GM18868 (cell line): ENCODE measurements around the gene SLC35B4.

Experiments used
- ATAC-seq: cut with Tn5 transposase; IDR thresholded peaks from one replicate; pipeline ENCODE4 v1.9.1; 2021; ENCODE audit warnings: mild to moderate bottlenecking, moderate library complexity; ENCODE audit not compliant: unreplicated experiment

The SLC35B4 gene

DNA sequence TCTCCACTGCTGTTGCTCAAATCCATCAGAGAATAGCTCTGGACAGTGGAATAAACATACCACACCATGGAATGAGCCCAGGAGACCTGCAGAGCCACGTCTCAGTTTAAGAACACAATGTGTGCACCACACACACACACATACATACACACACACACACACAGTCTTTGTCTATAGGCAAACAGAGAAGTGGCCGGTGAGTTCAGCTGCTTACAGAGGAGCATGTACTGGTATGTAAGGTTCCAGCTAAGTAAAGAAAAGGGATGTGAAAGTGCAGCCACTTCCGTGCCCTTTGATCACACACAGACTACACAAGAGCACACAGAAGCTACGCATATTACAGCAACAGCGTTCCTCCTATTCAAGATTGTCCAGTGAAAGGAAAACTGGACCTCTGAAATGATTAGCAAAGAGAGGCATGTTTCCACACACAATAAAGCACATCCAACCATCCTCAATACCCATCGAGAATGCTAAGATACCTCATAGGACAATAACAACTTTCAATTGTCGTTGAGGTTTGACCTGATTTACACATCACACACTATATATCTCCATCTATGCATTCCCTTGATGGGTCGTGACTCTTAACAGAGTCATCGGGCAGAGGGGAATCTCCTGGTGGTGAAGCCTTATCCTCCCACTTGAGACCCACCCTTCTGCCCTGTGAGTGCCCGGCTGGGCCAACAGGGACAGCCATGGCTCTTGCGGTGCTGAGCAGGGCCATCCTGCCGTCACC lies 23.6 kb downstream of the SLC35B4 start:
- peak; percentile 100 for ATAC-seq

DNA sequence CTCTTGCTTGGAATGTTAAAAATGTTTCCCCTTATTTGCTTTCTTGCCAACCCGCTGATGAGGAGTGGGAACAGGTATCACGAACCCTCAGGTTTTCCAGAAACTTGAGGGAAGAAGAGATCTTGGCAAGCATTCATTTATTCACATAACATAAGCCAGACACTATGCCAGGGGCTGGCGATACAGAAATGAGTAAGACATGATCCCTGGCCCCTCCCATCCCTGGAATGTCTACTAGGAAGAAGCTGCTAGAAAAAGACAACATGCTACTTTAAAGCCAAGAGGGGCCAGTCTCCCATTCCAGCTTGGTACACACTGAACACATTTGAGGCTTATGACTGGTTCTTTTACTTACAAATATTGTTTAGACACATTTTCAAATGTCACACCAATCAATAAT lies 26.4 kb downstream of the SLC35B4 start:
- ATAC-seq: no peak

DNA sequence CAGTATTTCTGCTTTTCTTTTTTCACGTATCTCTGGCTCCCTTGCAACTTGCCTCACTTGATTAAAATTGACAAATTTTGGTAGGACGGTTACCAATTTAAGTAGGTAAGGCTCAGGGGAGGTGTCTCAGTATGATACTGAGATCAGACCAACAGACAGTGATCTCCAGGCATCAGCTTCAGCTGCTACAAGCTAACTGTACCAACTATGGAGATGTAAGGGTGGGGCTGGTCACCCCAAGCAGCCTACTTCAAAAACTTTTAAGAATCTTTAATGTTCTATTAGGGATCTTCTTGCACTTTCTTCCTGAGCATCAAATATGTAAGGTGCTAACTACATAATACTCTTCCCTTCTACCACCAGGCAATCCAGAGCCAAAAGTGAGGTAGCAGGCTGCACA lies 26.9 kb downstream of the SLC35B4 start:
- no peak for ATAC-seq

DNA sequence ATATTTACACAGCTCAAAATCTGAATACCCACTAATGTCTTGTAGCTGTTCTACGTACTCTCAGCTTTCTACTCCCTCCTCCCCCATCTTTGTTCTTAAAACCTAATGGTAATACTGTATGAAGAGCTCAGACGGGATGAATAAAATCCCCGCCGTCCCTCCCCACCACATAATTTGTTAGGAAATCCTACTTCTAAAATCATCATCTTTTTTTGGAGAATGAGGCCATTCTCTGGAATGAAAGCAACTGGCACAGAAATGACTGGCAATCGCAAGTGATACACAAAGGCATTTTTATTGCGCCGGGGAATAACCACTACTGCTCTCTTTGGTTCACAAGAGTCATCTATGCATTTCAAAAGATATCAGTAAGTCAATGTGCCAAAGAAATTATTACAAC lies 27.3 kb downstream of the SLC35B4 start:
- ATAC-seq: no peak

DNA sequence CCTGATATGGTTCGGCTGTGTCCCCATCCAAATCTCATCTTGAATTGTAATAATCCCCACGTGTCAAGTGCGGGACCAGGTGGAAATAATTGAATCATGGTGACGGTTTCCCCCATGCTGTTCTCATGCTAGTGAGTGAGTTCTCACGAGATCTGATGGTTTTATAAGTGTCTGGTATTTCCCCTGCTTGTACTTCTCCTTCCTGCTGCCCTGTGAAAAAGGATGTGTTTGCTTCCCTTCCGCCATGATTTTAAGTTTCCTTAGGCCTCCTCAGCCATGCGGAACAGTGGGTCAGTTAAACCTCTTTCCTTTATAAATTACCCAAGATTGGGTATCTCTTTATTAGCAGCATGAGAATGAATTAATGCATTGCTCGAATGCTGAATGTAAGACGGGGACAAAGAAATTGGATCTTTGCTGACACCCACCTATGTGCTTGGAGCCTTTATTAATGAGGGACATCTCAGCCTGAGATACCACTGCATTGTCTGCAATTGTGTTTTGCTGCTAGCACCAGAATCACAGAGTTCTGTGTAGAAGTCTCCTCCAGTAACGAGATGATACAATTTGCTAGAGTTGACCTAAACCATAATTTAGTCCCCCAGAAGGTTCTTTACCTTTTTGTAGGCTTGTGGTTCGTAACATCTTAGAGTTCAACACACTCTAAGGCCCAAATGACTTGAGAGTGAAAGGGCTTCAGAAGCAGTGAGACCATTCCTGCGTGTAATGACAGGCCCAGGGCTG lies 28.6 kb downstream of the SLC35B4 start:
- ATAC-seq: no peak

DNA sequence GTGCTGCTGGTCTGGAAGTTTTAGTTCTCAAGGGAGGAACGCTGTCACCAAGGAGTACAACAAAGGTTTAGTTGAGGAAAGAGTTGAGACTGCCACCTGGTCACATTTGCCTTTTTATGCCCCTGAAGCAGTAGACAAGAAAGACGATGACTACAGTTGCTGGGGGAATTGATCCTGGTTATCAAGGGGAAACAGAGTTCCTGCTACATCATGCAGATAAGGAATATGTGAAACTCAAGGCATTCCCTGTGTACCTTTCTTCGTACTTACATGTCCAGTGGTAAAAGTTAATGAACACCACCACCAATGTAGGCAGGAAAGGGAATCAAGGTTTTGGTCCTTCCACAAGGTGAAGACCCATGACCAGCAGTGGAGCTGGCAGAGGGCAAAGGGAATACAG lies 31.8 kb downstream of the SLC35B4 start:
- no peak for ATAC-seq

DNA sequence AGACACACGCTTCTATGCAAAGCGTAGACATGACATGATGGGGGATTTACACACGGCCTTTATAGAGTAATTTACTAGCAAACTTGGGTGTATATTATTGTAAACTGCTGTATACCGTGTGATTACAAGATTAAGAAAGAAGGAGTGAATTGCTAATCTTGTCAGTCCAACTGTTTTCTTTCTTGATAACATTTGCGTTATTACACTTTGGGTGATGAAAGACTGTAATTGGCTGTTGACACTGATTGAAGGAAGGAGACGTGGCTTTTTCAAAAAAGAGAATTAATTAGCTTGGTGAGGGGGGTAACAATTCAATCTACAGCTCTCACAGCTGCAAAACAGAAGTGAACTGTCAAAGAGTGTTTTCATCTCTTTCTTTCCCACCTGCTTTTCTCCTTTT lies 32.7 kb downstream of the SLC35B4 start:
- no peak for ATAC-seq

DNA sequence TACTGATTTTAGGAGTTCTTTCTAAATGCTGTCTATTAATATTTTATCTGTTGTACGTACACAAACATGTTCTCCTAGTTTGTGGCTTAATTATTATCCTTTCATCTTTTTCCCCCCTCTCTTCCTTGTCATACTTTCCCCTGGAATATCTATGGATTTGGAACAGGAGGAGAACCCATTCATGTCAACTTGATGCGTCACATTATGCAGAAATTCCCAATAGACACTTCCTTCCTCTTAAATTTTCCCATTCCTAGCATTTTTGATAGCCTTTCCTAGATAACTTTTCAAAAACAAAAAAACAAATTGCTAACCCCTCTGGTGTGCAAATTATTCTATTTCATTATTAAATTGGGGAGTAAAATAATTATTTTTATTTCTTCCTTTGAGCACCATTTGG lies 36.2 kb downstream of the SLC35B4 start:
- no peak for ATAC-seq

DNA sequence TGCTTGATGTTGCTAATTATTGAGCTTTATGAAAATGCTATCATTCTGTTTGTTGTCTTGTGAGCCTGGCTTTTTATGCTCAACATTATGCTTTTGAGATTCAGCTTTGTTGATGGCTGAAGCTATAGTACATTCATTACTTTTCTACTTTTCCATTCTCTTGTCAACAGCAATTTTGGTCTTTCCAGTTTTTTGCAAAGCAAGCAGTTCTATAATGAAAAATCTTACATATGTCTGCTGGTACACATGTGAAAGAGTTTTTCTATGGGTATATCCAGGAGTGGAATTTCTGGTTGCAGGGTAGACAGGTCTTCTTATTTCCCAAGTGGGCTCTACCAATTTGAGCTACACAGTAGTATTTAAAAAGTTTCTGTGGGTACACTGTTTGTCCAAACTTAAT lies 36.8 kb downstream of the SLC35B4 start:
- ATAC-seq: no peak

DNA sequence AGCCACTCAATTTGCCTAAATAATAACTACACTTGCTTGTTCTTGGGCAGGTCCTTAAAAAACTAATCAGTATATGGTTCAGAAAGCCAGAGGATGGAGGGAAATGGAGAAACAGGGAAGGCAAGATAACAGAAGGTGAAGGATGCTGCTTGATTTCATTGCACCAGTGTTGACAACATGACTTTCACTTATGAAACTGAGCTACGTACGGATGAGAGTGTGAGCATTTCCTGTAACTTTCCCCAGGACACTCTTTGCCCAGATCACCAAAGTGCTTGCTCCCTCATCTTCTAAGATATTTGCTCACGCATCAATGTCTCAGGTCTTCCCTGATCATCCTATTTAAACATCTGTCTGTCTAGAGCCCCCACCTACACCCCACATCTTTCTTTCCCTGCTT lies 37.4 kb downstream of the SLC35B4 start:
- no peak for ATAC-seq

DNA sequence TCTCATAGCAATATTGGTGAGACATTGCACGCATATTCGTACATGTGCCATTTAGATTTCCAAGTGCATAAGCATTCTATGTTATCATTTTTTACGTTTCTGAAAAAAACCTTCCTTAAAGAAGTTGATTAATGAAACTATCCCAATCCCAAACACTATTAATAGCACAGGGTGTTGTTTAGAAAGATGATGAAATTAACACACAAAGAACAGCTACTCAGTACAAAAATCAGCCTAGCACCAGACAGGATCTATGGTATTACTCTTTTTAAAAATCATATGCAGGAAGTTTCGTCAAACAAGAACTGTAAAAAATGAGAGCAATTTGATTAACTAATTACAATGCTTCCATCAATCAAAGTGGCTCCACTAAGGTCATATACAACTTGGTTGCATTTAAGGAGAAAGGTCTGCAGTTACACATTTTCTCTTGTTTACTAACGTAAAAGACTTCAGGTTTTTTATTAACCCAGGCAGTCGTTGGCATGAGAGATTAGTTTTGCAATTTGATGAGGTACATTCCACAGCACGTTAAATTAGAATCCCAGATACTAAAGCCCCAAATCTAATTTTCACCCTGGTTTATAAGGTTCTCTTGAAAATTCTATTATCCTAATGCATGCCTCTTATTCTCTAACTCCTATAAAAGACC lies 38.1 kb downstream of the SLC35B4 start:
- no peak for ATAC-seq

DNA sequence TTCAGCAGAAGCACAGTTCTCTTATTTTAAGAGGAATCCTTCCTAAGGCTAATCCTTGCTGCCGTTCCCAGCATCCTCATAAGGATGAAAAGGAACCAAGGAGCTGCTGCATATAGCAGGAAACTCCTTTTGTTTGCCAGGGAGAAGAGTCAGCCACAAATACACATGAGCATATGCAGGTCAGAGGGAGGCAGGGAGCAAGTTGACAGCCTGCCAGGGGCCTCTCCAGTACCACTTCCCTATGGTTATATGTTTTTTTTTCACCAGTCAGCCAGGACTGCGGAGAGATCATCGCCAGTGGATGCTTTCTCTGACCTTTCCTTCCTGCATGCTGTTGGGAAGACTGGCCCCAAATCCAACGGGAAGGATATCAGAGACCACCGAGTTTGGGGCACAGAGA lies 39.8 kb downstream of the SLC35B4 start:
- ATAC-seq: no peak

DNA sequence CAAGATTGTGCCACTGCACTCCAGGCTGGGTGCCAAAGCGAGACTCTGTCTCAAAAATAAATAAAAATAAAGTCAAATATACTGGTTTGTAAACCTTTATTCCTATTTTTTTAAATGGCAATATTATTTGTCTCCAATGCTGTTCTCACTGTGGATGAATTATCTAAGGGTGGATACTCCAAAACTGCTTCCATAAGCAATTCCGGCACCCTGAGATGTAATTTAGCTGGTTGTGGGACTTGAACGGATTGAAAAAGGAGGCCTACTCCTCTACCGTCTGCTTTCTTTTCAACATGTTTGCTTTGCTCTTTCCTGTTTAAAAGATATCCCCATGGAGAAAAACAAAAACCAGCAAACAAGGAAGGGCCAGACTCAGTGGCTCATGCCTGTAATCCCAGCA lies 54.4 kb downstream of the SLC35B4 start:
- no peak for ATAC-seq

DNA sequence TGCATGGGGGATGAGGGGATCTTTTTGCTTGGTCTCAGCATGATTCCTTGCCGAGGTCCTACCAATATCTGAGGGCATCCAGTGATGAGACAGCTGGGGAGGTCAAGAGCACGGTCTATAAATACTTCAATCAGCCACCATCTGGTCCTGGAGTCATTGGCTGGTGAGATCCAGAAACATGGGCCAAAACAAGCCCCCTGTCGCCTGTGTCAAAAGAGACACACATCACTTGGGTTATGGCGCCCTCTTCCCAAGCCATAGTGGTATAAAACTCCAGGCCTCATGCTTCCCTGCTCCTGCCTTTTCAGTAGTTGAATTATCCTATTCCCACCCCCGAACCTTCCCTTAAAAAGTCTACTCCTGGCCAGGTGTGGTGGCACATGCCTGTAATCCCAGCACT lies 60.9 kb downstream of the SLC35B4 start:
- ATAC-seq: no peak

DNA sequence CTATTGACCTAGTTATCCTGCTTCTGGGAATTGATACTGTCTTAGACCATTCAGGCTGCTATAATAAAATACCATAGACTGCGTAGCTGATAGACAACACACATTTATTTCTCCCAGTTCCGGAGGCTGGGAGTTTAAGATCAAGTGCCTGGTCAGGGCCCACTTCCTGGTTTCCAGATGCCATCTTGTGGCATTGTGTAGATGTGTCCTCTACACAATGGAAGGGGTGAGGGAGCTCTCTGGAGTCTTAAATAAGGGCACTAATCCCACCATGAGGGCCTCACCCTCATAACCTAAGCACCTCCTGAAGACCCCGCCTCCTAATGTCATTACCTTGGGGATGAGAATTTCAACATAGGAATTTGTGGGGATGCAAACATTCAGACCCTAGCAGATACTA lies 62.4 kb downstream of the SLC35B4 start:
- ATAC-seq: no peak

DNA sequence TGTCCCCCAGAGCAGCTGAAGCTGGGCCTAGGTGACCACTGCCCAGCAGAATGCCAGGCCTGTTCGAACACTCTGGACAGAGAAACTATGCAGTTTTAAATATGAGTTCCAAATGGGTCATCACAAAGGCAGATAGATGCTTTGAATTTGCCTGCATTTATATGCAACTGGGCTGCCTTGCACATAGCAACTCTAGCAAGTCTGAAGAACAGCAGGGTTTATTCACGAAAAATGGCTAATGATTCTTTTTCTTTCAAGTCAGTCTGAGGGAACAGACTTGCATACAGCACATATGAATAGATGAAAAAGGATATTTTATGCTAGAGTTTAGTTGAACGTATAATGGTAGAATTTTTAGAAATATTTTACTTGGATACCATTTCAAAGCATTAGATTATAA lies 68.5 kb downstream of the SLC35B4 start:
- no peak for ATAC-seq

DNA sequence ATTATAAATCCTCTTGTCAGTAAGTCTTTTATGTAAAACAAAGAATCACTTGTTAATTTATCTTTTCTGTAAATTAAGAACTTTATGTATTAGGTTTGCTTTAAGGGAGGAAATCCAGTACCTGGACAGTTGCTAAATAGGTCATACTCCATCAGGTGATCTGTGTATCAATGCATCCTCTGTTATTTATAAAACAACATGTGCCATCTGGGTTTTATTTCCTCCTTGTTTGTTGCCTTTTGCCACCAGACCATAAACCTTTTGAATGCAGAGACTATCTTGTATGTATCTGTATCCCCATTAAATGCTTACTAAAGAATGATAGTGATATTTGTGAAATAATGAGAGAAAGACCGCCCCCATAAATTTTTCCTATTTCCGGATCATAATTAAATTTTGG lies 70.0 kb downstream of the SLC35B4 start:
- no peak for ATAC-seq

DNA sequence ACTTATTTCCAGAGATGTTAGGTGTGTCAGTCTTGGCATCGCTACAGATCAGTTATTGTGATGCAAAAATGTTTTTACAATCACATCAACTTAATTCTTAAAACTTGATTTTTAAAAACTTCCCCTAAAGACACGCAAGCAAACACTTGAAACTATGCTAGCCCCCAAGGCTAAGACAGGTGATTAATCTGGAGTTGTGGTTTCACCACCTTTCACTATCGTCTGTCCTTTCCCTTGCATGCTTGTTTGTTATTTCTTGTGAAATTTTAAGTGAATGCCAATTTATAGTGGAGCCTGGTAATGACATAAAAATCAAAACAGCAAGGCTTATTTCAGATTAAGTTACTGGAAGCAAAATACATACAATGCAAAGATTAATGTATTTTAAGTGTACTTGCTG lies 70.4 kb downstream of the SLC35B4 start:
- no peak for ATAC-seq

DNA sequence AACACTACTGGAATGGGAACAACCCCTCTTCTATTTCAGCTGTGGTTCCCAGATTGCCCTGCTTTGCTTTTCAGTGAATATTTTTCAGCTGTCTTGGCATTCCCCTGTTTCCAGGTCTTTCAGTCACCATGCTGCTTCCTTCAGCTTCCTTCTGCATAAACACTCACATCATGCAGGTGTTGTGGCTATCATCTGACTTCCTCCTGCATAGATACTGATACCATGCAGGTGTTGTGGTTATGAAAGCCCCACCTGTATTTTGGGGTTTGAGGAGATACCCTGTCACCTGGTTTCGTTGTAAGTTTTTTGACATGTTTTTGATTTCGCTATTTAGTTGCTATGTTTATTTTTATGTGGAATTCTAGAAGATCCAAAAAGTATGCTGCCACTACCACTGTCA lies 71.5 kb downstream of the SLC35B4 start:
- no peak for ATAC-seq
